ENCODE results near the gene CEP44.
A peak's percentile ranks its signal among the peaks of the same experiment; 100 is the strongest.
"Not testable (repeated sequence)": the region's sequence is repeated elsewhere in the genome, so short reads cannot be mapped to it uniquely, and the experiment has no call there.

Gene CEP44, protein sequence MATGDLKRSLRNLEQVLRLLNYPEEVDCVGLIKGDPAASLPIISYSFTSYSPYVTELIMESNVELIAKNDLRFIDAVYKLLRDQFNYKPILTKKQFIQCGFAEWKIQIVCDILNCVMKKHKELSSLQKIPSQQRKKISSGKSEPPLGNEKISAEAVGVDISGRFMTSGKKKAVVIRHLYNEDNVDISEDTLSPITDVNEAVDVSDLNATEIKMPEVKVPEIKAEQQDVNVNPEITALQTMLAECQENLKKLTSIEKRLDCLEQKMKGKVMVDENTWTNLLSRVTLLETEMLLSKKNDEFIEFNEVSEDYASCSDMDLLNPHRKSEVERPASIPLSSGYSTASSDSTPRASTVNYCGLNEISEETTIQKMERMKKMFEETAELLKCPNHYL

DNA sequence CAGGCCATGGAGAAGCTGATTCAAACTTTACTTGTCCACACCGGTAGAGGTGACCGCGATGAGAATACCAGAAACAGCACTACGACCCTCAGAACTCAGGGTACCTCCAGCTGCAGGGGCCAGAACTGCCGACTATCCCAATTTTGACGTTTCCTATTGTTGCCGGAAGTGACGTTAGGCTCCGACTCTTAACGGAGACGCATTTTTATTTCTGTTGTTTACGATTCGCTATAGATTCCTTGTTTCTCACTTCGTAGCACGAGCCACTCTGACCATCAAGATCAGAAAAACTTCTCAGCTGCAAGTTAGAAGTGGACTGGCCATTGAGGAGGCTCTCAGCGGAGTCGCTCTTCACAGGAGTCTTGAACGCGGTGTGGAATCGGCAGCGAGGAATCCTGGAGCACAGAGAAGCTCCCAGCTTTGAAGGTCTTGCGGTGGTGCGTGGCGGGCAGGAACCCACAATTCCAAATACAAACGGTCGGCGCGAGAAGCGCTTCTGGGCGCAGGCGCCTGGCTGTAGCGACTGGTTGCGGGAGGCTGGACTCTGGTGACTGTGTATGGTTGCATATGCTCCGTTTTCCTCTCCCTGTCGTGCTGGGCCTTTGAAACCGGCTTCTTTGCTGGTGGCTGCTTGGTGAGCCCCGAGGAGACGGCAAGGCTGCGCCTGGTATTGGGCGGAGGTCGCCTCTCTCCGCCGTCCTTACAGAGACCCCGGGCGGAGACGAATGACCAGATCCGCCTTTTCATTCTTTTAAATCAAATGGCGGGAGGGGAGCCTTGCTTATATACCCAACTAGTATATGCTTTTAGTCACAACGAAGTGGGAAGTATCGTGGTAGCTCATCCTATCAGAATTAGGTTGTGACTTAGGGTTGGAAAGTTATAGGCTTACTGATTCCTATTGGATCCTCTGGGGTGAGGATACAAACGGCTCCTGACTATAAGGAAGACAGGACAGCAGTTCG is at the start of gene CEP44, which contains the start of gene FBXO8:
Gene CEP44, plus strand, starts transcription at position 405 of the 965 bp plus-strand sequence. CDS start 15,211 bp downstream, outside the sequence.
Gene FBXO8, minus strand, starts transcription at position 161 of the 965 bp plus-strand sequence. CDS start 20,575 bp downstream, outside the sequence.
- peak; percentile 81 to 89 (median 85) for DNase-seq

DNA sequence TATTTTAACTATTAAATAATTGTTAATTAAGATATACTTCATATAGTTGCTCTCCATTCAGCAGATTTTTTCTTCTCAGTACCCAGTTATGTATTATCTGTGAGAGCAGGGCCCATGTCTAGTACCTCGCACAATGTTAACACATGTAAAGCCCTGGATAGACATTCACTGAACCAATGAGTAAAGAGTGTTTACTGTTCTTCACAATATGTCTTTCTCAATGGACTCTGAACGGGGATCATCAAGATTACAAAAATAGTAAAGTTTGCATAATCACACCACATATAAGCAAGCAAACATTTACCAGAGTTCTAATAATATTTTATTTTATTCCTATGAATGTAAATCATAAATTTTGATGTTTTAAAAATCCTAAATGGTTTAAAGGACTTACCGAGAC is 47.4 kb upstream of the CEP44 start:
- DNase-seq = no peak

DNA sequence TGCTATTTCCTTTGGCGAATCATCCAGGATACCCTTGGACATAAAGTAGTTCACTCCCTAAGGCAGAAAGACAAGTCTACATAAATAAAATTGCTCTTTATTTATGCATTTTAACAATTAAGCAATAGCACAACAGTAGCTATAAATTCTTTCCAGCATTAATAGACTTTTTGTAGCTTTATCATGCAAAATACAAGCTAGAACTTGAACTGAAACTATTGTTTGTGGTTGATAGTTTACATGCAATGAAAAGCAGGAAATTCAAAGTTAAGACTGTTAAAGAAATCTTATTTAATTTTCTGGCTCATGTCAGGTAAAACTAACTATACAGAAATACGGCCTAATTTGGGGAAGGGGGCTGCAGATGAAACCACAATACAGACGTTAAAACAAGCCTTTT is 42.5 kb upstream of the CEP44 start:
- no peak for DNase-seq

DNA sequence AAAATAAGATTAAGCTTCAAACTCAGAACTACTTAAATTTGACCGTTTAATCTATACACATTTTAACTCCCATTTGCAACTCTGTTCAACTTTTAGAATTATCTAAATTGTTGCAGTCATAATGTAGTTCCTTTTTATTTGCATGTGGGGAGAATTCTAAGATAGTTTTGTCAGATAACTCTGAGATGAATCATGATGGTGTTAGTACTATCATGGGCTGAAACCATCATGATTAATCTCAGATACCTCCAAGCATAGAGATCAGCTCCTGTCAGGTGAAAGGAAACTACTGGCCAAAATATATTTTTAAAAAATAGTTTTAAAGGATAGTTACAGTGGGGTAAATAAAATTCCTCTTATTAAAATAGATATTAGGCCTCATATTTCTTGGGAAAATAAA is 39.3 kb upstream of the CEP44 start:
- no peak for DNase-seq

DNA sequence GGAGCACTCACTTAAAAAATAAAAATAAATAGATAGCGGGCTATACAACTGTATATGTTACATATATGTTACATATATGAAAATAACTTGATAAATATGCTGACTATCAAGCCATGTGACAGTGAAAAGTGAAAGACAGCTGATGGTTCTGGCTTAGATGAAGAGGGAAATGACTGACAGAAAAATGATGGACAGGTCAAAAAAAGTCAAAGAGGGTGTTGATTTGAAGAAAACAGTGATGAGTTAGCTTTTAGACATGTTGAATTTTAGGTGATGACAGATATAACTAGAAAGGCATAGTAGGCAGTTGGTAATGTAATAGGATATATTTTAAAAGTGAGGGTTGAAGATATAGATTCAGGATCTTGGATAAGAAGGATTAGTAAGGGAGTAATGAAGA is 38.0 kb upstream of the CEP44 start:
- DNase-seq = no peak

DNA sequence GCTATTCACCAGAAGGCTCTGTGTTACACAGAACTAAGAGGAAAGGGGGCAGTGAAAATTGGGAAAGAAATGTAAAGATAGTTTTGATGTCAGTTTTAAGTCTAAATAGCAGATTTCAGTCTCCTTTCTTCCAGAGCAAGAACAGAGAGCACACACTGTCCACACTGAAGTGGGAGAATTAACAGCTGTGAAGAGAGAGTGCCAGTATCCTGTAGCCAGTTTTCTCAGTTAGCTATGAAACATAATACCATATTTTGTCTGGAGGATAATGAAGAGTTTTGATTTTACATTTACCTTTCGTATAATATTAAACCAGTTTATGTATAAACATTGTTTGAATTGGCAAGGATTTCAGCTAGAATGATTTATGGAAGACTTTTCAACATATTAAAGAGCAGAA is 35.3 kb upstream of the CEP44 start:
- no peak for DNase-seq

DNA sequence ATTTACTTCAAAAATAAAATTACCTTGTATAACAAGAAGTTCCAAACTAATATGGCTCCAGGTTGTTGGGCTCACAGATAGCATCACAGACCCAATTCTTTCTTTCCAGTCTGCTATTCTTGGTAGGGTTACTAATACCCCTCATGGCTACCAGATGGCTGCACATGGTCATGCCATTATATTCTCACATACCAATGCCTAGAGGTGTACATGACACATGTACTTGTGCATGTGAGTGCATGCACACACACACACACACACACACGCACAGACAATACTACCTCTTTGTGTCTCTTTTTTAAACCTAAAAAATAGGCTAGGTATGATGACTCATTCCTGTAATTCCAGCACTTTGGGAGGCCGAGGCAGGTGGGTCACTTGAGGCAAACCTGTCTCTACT is 31.3 kb upstream of the CEP44 start:
- no peak for DNase-seq

DNA sequence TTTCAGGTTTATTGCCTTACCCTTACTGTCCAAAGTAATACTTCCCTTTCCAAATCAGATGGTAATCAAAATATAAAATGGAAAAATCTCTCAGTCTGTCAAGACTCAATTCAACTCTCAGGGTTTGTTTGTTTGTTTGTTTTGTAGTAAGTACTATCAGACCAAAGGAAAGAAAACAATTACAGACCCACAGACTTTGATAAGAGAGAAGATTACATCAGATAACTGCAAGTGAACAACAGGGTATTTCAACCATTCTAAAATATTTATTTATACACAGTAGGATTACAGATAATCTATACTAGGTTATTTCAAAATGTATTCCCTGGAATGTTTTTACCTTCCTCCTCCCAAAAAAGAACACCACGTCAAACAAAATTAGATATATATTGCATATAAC is 29.1 kb upstream of the CEP44 start:
- DNase-seq = no peak

DNA sequence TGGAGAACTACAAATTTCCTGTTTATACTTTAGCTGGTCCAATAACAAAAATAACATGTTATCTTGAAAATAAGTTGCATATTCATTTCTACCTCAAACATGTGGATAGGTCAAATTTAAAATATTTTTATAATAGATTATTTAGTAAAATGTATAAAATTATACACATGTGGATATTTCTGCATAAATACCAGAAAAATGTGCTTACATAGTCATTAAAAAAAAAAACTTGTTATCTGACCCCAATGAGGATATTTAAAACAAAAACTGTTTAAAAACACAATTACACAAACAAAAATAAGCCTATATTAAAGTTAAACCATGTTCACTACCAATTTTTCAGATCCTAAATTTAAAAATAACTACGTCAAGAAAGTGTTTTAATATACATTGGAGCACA is 28.3 kb upstream of the CEP44 start:
- no peak for DNase-seq

DNA sequence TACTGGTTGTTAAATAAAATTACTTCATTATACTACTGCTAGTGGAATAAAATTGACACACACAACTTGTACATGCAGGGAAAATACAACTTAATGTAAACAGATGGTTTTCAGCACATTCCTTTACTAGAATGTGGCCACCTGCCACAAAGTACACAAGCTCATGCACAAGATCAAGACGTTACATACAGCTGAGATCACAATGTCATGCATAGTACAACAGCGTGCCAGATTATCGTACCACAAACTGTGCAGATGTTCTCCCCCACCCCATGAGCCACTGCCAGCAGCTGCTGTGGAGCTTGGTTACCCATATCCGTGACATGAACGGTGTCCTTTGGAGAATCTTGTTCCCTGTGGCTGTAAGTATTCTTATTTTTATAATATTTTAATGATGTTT is 27.9 kb upstream of the CEP44 start:
- DNase-seq = no peak

DNA sequence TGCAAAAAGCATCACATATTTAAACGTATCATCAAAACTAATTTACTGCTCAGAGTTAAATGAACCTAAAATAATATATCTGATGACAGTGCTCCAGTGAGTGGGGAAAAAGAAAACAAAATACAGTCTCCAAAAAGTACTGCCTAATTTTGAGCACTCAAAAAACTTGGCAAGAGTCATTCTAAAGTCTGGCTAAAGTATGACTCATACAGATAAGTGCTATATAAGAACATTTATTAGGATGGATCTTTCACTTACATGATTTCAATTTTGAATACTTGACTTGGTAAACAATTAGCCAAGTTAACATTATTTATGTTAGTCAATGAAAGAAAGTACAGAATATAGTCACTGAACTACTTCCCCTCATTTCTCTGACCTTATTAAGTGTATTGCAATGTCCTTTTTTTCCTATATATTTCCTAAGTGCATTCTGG is 27.4 kb upstream of the CEP44 start:
- DNase-seq = peak in 1 of 3 donors; percentile 5

DNA sequence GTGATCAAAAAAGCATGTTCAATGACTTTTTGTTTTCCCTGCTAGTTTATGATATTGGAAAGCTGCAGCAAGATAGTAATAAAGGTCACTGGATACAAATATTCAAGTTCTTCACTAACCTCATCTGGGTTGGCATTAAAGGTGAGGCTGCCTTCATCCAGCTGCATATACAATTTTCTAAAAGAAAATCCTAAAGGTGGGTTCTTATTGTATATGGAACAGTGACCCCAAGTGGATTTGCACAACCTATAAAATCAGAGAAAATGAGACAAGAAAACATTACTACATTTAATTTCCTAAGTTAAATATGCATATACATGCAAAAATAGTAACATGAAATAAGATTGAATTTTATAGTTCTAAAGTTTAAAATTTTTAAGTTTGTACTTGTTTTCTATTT is 24.1 kb upstream of the CEP44 start:
- no peak for DNase-seq

DNA sequence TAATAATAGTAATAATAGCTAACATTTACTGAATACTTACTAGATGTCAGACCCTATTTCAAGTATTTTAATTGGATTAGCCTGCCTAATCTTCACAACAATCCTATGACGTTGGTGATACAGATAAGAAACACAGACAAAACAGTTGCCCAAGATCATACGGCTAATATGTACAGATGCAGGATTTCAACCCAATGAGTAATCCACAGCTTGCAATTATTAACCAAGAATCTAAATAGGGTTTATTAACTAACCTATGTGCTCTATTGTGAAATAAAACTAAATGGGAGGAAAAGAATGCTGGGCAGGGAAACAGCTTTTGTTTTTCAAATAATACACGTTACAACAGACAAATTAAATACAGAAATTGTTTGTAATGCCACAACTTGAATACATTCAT is 23.6 kb upstream of the CEP44 start:
- DNase-seq = no peak

DNA sequence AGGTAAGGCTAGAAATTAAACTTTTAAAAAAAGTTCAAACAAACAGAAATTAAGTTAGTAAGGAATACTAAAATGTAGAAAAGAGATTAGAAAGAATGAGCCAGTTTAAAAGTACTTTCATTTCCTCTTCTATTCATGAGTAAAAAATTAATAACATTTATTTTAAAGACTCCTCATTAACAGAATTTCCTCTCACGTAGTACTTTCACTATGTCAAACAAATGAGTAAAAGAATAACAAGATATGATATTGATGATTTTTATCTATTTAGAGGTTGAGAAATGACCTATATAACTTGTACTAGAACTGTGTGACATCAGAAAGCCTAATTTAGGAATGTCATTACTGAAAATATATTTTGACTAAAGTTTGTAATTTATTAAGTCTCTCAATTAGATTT is 22.3 kb upstream of the CEP44 start:
- DNase-seq = not testable (repeated sequence)

DNA sequence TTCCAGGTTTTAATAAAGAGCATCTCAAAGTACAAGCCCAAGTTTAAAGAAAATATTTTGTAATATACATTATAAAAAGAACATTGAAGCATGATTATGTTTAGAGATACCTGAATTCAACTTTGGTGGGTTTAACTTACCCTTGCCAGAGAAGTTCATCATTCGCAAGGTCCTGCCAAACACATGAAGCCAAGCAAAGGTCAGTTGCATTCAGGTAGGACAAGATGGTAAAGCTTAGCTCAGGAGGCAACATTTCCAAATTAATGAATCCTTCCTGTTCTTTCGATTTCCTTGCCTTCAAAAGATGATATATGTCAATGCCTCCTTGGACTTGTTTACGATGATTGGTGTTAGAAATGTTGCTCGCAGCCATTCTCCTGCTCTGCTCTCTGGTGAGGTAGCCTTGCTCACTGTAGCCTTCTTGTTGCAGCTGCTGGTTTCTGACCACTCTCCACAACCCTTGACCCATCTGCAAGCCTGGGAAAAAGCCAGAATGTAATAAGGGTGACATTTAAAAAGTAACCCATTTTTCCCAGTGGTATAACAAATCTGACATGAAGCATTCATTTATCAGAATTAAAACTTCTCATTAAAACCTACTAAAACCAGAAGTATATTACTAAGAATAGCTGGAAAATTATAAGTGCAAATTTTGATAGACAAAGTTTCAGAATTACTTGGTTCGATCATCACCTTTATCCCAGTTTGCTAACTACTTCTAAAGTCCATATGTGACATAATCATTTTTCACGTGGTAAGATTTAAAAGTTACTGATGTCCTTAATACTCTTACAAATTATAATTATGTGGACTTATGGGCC is 20.9 kb upstream of the CEP44 start:
- DNase-seq = no peak

DNA sequence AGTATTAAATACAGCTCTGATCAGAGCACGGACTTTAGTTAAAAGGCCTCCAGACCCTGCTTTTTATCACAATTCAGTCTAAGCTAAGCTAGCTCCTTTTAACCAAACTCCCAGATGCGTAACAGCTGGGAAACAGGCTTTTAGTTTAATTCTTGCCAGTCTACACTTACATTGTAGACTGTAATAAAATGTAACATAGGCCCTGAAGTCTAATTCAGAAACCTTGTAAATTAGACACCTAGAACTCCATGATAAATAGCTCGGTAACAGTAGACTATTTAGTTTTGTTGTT is 20.3 kb upstream of the CEP44 start:
- DNase-seq = no peak

DNA sequence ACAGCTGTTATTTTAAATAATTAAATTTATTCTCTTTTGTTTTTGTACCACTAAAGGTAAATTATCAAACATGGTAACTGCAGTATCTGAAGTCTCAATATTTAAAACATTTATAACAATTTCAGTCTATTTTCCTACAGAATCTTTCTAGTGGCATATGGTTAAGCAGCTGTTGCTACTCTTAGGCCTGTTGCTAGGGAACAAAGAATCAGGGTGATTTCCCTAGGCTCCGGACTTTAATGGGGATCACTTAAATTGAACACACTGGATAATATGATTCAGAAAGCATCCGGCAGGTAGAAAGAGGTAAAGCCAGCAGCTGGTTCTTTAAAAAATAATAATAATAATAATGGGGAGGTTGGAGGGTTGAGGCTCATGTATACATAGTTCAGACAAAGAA is 17.8 kb upstream of the CEP44 start:
- no peak for DNase-seq

DNA sequence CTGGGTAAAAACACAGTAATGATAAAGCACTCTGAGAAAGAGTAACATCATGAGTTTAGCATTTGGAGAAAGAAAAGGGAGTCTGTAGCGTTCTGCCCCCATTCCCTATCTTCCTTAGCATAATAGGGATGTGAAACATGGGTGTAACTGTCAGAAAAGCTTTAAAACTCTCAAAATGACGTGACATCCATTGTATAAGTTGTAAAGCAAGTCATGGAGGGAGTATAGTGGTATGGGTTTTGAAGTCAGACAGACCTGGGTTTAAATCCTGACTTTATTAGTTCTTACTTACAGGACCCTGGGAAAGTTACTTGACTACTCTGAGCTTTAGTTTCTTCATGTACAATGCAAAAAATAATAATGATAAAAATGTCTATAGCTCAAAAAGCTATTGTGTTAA is 17.3 kb upstream of the CEP44 start:
- no peak for DNase-seq

DNA sequence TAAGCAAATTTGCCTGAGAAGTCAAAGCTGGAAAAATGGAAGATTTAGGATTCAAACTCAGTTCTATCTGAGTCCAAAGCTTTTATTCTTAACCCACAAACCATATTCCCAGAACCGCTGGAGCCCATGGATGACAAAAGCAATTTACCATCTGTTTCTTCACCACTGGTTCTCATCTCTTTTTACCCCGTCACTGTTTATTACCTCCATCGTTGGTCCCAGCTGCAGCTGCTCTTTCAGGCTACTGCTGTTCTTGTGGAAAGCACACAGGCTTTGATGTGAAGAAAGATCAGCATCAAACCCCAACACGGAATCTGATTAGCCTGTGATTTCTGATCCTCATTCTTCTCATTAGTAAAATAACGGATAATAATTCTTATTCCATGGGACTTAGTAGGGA is 9.8 kb upstream of the CEP44 start:
- DNase-seq = no peak

DNA sequence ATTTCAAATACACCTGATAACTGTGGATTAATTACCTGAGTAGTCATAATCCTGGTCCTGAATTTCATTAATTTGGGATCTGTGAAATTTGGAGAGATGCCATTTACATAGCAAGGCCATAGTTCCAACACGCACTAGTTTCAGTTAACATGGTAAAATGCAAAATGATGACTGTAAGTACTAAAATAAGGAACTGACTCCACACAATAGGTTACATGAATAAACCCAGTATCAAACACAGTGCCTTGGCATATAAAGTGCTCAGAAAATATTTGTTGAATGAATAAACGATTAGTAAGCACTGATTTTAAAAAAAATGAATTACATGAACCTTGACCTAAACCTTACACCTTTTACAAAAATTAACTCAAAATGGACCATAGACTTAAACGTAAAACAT is 9.3 kb upstream of the CEP44 start:
- no peak for DNase-seq

DNA sequence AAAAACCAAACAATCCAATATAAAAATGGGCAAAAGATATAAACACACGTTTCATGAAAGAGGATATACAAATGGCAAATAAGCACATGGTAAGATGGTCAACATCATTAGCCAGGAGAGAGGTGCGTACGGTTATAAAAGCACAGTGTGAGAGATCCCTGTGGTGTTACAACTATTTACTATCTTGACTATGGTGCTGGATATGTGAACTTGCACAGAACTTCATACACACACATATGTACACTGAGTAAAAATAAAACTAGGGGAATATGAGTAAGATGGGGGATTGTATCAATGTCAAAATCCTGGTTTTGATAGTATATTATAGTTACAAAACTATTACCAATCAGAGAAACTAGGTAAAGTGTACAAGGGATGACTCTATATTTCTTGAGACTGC is 8.6 kb upstream of the CEP44 start:
- DNase-seq = no peak

DNA sequence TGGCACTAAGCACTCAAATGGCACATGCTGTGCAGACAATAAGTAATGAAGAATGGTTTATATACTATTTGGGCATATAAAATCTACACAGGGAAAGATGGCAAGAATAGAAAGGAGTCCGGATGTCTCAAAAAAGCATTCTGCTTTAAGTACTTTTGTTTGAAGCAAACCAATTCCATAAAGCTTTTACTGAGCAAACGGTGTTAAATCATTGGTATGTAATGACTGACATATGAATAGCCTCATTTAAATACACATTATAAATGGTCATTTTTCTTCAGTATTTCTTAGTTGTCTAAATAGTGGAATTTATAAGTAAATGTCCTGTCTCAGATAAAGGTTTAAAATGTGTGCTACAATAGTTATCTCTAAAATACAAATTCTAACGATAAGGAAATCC is 6.3 kb upstream of the CEP44 start:
- DNase-seq = no peak

DNA sequence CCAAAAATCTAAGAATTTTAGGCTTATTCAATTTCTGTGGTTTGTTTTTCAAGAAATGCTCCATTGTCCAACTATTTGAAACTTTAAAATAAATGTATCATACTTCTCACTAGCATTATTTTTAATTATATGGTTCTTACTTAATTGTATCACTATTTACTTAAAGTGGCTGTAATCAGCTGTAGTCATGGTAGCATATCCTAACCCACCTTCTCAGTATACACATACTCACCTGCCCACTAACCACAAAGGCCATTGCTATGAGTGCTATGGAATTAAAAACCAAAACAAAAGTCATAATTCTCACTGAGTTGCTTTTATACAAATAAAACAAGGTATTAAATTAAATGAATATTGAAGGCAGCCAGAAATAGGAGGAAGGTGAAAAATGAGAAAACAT is 5.2 kb upstream of the CEP44 start:
- no peak for DNase-seq
